GM12892 (cell line): ENCODE data around the gene FAHD2B.
"Not testable (repeated sequence)": the region's sequence is repeated elsewhere in the genome, so short reads cannot be mapped to it uniquely, and the experiment has no call there.

ENCODE experiments used
- POLR2A ChIP-seq: IDR thresholded peaks from 2 replicates; pipeline ENCODE4 v1.6.1; 2011; ENCODE audit warnings: low read depth, low read length, control low read depth
- POLR2AphosphoS5 ChIP-seq: IDR thresholded peaks from 2 replicates; pipeline ENCODE4 v1.6.1; 2011; ENCODE audit warnings: low read depth, low read length, control low read depth
- TAF1 ChIP-seq: IDR thresholded peaks from 2 replicates; pipeline ENCODE4 v1.6.1; 2011; ENCODE audit warnings: low read depth, mild to moderate bottlenecking, control low read depth, low read length, borderline replicate concordance

DNA sequence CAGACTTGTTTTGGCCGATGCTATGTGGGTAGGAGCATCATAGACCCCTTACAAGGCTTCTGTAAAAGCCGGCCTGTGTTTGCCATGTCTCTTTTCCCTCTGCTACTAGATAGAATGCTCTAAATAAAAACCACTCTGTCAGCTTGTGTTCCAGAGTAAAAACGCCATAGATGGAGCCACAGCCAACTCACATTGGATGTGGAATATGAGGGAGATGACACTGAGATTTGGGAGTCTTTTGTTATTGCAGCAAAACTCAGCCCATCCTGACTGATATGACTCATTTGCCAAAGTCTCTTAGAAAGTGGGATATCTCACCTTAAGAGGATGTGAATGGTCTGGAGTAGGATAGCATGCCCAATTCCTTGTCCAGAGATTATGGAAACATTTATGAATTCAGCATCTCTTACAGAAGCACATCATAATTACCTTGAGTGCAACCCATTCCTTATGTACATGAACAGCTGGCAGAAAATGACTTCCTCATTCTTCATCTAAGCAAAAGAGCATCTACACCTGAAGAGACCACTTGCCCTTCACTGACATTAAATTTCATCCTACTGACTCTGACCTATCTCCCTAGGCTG is 4.2 kb upstream of the FAHD2B start:
- TF ChIP-seq TAF1, POLR2A, POLR2AphosphoS5: not testable (repeated sequence)
